Skeletal muscle tissue (tissue), 4 donors: ENCODE measurements around the gene ZBTB8OS. TPM values are rescaled to one million over a fixed set of nuclear protein-coding genes. Genes with fewer than 3 reads are reported as not detected.
A peak's percentile ranks its signal among the peaks of the same experiment; 100 is the strongest.

ENCODE experiments used
- H3K27ac ChIP-seq: one replicate; pipeline ENCODE4 v1.7.0; 2013; ENCODE audit warnings: mild to moderate bottlenecking, low read depth, low read length, inconsistent platforms
- H3K27me3 ChIP-seq, 3 donors: one replicate each; pipeline ENCODE4 v1.7.0; 2013; ENCODE audit warnings: low read length in 3 of 3; ENCODE audit not compliant: control insufficient read depth in 3 of 3, insufficient read depth in 3 of 3
- H3K36me3 ChIP-seq, 3 donors: one replicate each; pipeline ENCODE4 v1.7.0; 2013; ENCODE audit warnings: low read length in 3 of 3; ENCODE audit not compliant: control insufficient read depth in 3 of 3, insufficient read depth in 3 of 3
- H3K4me1 ChIP-seq, 3 donors: one replicate each; pipeline ENCODE4 v1.7.0; 2013; ENCODE audit warnings: low read length in 3 of 3, mild to moderate bottlenecking in 3 of 3; ENCODE audit not compliant: control insufficient read depth in 3 of 3, insufficient read depth in 3 of 3
- H3K4me3 ChIP-seq, 3 donors: one replicate each; pipeline ENCODE4 v1.7.0; 2013; ENCODE audit warnings: low read length in 3 of 3
- H3K9ac ChIP-seq, 3 donors: one replicate each; pipeline ENCODE4 v1.7.0; 2013; ENCODE audit warnings: low read length in 3 of 3, mild to moderate bottlenecking in 3 of 3, moderate library complexity in 2 of 3, low read depth in 1 of 3
- H3K9me3 ChIP-seq, 3 donors: one replicate each; pipeline ENCODE4 v1.7.0; 2013; ENCODE audit warnings: low read length in 3 of 3; ENCODE audit not compliant: control insufficient read depth in 3 of 3
- total RNA-seq: library from RNA; depleted of rRNA; stranded (reverse); fragments of >200 nt; gene quantifications from one replicate; pipeline ENCODE4 v1.2.3, GENCODE V29; 2014
- donor health status: Osteomylitis.

ZBTB8OS gene
- total RNA-seq, 1 donor from 2014 or later = 15.7 TPM

DNA sequence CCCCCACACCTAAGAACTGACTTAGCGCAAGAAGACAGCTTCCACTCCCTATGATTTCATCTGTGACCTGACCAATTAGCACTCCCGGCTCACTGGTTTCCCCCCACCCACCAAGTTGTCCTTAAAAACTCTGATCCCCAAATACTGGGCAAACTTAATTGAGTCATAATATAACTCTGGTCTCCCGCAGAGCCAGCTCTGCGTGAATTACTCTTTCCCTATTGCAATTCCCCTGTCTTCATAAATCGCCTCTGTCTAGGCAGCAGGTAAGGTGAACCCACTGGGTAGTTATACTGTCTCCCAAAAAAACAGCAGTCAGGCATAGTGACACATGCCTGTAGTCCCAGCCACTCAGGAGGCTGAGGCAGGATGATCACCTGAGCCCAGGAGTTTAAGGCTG, 36.9 kb downstream of the ZBTB8OS start:
- Histone ChIP-seq H3K9ac (no peak overlapping the region), H3K9me3 (no peaks in the 10 kb centered on the region), H3K27me3 (no peaks in the 10 kb centered on the region), H3K4me3 (no peak overlapping the region), H3K27ac (no peak overlapping the region), H3K36me3 (no peaks in the 10 kb centered on the region), H3K4me1 (peaks cover 0 to 4% (median 2%) of the 10 kb centered on the region in 3 donors)

DNA sequence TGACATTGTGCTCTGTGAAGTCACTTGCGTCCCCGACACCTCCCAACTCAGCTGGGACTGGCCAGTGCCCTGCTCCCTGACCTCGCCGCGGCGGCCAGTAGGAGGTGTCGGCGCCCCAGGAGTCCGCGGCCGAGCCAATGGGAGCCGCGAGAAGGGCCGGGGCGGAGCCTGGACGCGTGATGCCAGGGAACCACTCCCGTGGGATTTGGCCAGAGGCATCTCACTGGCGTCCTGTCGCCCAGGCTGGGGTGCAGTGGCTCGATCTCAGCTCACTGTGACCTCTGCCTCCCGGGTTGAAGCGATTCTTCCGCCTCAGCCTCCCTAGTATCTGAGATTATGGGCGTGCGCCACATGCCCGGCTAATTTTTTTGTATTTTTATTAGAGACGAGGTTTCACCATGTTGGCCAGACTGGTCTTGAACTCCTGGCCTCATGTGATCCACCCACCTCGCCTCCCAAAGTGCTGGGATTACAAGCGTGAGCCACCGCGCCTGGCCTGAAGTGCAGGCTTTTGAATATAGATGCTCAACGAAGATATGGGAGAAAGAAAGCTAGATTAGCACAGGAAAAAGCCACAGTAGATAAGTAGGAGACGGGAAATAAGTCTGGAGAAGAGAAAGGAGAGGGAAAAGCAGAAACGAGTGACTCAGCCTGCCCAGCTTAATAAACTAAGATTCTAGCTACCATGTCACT, 38.0 kb downstream of the ZBTB8OS start:
- peaks cover 0 to 4% (median 2%) of the 10 kb centered on the region in 3 donors for H3K4me1 ChIP-seq
- peak overlapping the region; percentile 63 for H3K27ac ChIP-seq
- peak overlapping the region; percentile 78 to 91 (median 82) for H3K4me3 ChIP-seq
- peak overlapping the region; percentile 69 to 89 (median 80) for H3K9ac ChIP-seq
- H3K27me3 ChIP-seq = no peaks in the 10 kb centered on the region
- H3K9me3 ChIP-seq = no peaks in the 10 kb centered on the region
- peaks cover 0 to under 1% (median 0%) of the 10 kb centered on the region in 3 donors for H3K36me3 ChIP-seq

DNA sequence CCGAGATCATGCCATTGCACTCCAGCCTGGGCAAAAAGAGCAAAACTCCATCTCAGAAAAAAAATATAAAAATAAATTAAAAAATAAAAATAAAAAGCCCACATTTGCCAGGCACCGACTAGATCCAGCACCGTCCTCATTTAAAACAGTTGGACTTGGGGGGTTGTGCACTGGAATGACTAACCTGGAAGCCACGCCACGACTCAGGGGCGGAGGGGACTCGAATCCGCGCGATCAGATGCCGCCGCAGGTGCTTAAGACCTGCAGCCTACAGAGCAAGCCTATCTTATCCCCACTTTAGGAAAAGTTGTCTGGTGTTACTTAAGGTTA, 38.5 kb downstream of the ZBTB8OS start:
- Histone ChIP-seq H3K4me1 (peaks cover 0 to 4% (median 2%) of the 10 kb centered on the region in 3 donors), H3K9ac (peak overlapping the region; percentile 69 to 89 (median 80)), H3K27ac (peak overlapping the region; percentile 63)

DNA sequence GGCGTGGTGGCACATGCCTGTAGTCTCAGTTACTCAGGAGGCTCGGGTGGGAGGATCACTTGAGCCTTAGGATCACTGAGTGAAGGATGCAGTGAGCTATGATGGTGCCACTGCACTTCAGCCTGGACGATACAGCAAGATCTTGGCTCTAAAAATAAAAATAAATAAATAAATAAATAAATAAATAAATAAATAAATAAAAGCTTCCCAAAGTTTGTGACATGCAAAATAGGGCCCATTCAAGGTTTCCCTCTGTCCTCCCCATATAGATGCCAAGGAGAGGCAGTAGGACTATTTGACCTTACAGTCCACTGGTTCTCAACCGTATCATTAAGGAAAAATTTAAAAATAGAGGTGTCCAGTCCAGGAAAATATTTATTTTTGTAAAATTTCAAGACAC, 41.2 kb downstream of the ZBTB8OS start:
- H3K4me1 ChIP-seq = peaks cover 0 to 4% (median 2%) of the 10 kb centered on the region in 3 donors
- no peaks in the 10 kb centered on the region for H3K27me3 ChIP-seq
- H3K36me3 ChIP-seq = peaks cover 4 to 6% (median 4%) of the 10 kb centered on the region in 3 donors
- no peaks in the 10 kb centered on the region for H3K9me3 ChIP-seq
- no peak overlapping the region for H3K4me3 ChIP-seq
- H3K27ac ChIP-seq = no peak overlapping the region
- H3K9ac ChIP-seq = no peak overlapping the region

More for the DNA sequence above, 38.5 kb downstream of the ZBTB8OS start:
- peaks cover 0 to 2% (median 0%) of the 10 kb centered on the region in 3 donors for H3K36me3 ChIP-seq
- no peaks in the 10 kb centered on the region for H3K9me3 ChIP-seq
- peak overlapping the region; percentile 78 to 91 (median 82) for H3K4me3 ChIP-seq
- H3K27me3 ChIP-seq = no peaks in the 10 kb centered on the region

DNA sequence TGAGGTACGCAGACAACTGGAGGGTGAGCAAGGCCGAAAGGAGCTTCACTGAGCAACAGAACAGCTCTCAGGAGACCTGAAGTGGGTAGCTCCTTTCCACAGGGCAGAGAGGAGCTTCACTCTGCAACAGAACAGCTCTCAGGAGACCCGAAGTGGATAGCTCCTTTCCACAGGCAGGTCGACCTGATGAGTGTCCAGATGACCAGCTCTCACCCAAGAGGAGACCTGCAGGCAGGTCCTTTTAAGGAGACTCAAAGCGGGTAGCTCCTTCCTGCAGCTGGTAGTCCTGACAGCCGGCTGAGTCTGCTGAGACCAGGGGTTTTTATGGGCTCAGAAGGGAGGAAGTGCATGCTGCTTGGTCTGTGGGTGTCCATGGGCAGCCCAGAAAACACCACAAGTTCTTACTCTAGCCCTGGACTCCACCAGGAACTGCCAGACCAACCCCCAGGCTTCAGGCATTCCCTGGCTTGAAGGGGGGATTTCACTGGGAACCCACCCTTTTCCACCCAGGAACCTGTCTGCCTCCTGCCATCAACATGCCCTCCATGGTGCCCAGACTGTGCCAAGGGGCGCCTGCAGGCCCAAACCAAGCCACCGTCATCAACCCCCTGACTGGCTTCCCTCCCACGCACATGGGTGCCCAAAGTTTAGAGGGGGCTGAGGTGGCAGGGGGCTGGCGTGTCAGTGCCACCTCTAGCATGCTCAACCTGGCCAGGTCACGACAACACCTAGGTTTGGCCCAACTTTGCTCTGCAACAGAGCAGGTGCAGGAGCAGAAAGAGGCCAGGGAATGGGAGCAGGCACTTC, 43.6 kb downstream of the ZBTB8OS start:
- Histone ChIP-seq H3K9me3 (no peaks in the 10 kb centered on the region), H3K36me3 (peaks cover 4 to 6% (median 4%) of the 10 kb centered on the region in 3 donors), H3K27me3 (no peaks in the 10 kb centered on the region), H3K27ac (no peak overlapping the region), H3K4me3 (no peak overlapping the region), H3K4me1 (no peaks in the 10 kb centered on the region), H3K9ac (no peak overlapping the region)

DNA sequence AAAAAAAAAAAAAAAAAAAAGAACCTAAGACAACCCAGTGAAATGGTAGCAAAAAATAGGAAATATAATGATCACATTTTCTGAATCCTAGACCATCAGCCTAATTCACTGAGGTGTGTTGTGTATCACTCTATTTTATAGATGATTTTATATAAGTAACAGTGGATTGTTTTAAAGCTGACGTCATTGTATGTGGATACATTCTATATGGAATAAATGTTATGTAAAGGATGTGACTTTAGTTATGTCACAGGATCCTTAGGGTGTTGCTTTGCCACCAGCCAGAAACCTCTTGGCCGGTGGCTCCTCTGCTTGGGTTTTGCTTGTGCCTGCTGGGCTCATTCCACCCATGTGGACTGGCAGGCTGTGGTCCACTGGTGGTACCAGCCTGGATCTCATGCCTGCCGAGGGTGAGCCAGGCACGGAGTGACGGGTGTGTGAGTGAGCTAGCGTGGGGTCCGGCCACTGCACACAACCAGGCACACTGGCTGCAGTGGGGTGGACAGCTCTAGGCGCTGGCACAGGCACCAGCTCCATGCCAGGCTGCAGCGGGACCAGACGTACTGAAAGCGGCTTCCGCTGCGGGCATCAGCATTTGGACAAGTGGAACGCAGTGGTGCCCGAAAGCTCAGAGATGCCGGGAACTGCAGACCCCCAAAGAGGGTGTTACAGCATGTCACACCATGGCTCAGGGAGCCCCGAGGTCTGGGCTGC, 44.5 kb downstream of the ZBTB8OS start:
- Histone ChIP-seq H3K4me1 (no peaks in the 10 kb centered on the region), H3K4me3 (no peak overlapping the region), H3K36me3 (peaks cover 4 to 7% (median 6%) of the 10 kb centered on the region in 3 donors), H3K9ac (no peak overlapping the region), H3K27me3 (no peaks in the 10 kb centered on the region), H3K27ac (no peak overlapping the region), H3K9me3 (no peaks in the 10 kb centered on the region)

DNA sequence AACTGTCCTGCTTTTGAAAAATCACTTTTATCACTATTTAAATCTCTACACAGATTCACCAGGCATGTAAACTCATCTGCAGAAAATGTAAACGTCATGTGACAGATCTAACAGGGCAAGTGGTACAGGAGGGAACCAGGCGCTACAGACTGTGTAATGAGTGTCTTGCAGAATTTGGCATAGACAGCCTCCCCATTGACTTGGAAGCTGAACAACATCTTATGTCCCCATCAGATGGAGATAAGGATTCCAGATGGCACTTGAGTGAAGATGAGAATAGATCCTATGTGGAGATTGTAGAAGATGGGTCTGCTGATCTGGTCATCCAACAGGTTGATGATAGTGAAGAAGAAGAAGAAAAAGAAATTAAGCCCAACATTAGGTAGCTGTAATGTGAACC, 50.3 kb downstream of the ZBTB8OS start:
- H3K4me3 ChIP-seq = no peak overlapping the region
- no peaks in the 10 kb centered on the region for H3K4me1 ChIP-seq
- no peak overlapping the region for H3K9ac ChIP-seq
- no peaks in the 10 kb centered on the region for H3K27me3 ChIP-seq
- H3K9me3 ChIP-seq = no peaks in the 10 kb centered on the region
- H3K27ac ChIP-seq = no peak overlapping the region
- peaks cover 0 to 15% (median 8%) of the 10 kb centered on the region in 3 donors for H3K36me3 ChIP-seq

DNA sequence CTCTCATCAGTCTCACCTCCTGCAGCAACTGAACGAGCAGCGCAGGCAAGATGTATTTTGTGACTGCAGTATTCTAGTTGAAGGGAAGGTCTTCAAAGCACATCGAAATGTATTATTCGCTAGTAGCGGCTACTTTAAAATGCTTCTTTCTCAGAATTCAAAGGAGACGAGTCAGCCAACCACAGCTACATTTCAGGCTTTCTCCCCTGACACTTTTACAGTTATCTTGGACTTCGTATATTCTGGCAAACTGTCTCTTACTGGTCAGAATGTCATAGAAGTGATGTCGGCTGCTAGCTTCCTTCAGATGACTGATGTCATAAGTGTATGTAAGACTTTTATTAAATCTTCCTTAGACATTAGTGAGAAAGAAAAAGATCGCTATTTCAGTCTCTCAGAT, 57.4 kb downstream of the ZBTB8OS start:
- Histone ChIP-seq H3K4me3 (no peak overlapping the region), H3K9ac (no peak overlapping the region), H3K27me3 (no peaks in the 10 kb centered on the region), H3K27ac (no peak overlapping the region), H3K36me3 (peaks cover 0 to 13% (median 8%) of the 10 kb centered on the region in 3 donors), H3K9me3 (no peaks in the 10 kb centered on the region), H3K4me1 (no peaks in the 10 kb centered on the region)

DNA sequence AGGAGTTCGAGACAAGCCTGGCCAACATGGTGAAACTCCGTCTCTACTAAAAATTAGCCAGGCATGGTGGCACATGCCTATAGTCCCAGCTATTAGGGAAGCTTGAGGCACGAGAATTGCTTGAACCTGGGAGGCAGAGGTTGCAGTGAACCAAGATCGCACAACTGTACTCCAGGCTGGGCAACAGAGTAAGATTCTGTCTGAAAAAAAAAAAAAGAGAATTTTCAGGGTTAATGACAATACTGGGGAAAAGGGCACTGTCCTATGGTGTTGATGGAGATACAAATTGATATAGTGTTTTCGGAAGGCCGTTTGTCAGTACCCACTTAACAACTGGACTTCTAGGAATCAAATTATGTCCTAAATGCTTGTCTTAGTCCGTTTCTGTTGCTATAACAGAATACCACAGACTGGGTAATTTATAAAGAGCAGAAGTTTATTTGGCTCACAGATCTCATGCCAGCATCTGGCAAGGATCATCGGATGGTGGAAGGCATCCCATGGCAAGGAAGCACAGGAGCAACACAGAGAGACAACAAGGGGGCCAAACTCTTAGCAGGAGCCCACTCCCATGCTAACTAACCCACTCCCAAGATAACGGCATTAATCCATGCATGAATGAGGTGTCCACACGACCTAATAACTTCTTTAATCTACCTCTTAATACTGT, 69.9 kb downstream of the ZBTB8OS start:
- Histone ChIP-seq H3K36me3 (no peaks in the 10 kb centered on the region), H3K9ac (no peak overlapping the region), H3K4me3 (no peak overlapping the region), H3K27ac (no peak overlapping the region), H3K4me1 (no peaks in the 10 kb centered on the region), H3K9me3 (no peaks in the 10 kb centered on the region), H3K27me3 (no peaks in the 10 kb centered on the region)
